ENCODE data around the gene MAK. TPM values are rescaled to one million over a fixed set of nuclear protein-coding genes. Genes with fewer than 3 reads are reported as not detected.

Gene MAK
- total RNA-seq, 2 donors from 2014 or later, result 0.26 TPM; not detected in 1

DNA sequence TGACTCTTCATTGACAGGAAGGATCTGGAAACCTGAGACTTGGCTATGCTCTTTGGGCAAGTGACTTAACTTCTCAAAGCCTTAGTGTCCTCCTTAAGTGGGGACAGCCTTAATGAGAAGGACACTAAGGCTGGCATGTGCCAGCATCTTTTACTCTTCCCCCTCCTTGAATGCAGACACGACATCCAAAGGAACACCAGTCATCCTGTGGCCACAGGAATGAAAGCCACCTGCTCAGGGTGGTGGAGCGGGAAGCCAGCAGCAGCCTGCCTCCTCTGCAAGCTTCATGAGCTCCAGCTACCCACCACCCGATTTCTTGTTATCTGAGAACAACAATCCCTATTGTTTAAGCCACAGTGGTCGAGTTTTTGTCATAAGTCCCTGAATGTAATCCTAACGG is 46.2 kb downstream of the MAK start:
- no peak overlapping the region for H3K4me3 ChIP-seq
- no peaks in the 10 kb centered on the region for H3K4me1 ChIP-seq
- intact Hi-C loops (cut with DNase I), result no loop called here
- H3K36me3 ChIP-seq (replicated peaks in 1 of 2; ENCODE audit: insufficient read depth in 1 of 2, low read depth in 2 of 2), result no peaks in the 10 kb centered on the region
- WGBS, 2 donors, result 70 to 81% methylated on average over 5 of the region's 5 CpGs
- H3K27ac ChIP-seq, result no peak overlapping the region
- no peaks in the 10 kb centered on the region for H3K9me3 ChIP-seq
- DNase-seq, result no peak
- H3K27me3 ChIP-seq, result no peaks in the 10 kb centered on the region
- TF ChIP-seq, protein P1, sequence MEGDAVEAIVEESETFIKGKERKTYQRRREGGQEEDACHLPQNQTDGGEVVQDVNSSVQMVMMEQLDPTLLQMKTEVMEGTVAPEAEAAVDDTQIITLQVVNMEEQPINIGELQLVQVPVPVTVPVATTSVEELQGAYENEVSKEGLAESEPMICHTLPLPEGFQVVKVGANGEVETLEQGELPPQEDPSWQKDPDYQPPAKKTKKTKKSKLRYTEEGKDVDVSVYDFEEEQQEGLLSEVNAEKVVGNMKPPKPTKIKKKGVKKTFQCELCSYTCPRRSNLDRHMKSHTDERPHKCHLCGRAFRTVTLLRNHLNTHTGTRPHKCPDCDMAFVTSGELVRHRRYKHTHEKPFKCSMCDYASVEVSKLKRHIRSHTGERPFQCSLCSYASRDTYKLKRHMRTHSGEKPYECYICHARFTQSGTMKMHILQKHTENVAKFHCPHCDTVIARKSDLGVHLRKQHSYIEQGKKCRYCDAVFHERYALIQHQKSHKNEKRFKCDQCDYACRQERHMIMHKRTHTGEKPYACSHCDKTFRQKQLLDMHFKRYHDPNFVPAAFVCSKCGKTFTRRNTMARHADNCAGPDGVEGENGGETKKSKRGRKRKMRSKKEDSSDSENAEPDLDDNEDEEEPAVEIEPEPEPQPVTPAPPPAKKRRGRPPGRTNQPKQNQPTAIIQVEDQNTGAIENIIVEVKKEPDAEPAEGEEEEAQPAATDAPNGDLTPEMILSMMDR (IDR thresholded peaks at IDR 0.05), result no peak
- TF ChIP-seq POLR2A (IDR thresholded peaks at IDR 0.05), result no peak
- ATAC-seq, result no peak

DNA sequence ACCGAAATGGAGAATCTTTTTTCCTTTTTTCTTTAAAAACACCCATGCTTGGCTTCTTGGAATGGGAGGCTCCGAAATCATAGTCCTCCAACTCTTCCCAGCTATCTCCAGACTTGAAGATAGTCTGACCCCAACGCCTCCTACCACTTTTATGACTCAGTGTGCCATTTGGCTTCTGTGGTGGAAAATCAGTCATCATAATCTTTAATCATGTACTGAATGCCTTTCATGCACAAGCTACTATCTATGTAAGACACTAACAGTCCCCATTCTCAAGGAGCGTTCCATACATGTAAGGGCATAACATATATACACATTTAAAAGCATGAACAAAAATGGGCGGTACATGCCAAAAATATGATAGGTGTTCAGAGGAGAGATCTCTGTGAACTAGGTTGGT is 46.7 kb downstream of the MAK start:
- WGBS, 2 donors, result 94 to 95% methylated on average over 5 of the region's 5 CpGs
- TF ChIP-seq, protein P1 (IDR thresholded peaks at IDR 0.05), result no peak
- no peak for TF ChIP-seq POLR2A (IDR thresholded peaks at IDR 0.05)
- H3K27me3 ChIP-seq, result no peaks in the 10 kb centered on the region
- DNase-seq, result no peak
- no peak overlapping the region for H3K27ac ChIP-seq
- H3K9me3 ChIP-seq, result no peaks in the 10 kb centered on the region
- H3K36me3 ChIP-seq (replicated peaks in 1 of 2; ENCODE audit: insufficient read depth in 1 of 2, low read depth in 2 of 2), result no peaks in the 10 kb centered on the region
- no peaks in the 10 kb centered on the region for H3K4me1 ChIP-seq
- no peak overlapping the region for H3K4me3 ChIP-seq
- intact Hi-C loops (cut with DNase I), result no loop called here
- ATAC-seq, result no peak

DNA sequence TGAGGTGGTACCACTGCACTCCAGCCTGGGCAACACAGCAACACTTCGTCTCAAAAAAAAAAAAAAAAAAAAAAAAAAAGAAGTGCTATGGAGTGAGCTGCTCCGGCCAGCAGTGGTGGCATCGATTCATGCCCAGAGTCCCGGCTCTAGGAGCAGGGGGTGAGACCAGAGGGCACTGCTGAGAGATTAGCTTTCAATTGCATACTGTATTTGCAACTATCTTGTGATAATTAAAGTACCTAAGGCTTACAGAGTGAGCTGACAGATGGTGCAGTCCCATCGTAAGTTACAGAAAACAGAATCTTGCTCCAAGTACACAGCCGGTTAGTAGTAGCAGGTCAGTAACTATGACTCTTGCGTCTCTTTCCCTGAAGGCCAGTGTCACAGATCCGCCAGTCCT is 59.3 kb downstream of the MAK start:
- Histone ChIP-seq H3K27me3 (no peaks in the 10 kb centered on the region), H3K27ac (no peak overlapping the region), H3K36me3 (replicated peaks in 1 of 2; ENCODE audit: insufficient read depth in 1 of 2, low read depth in 2 of 2) (no peaks in the 10 kb centered on the region), H3K4me3 (no peak overlapping the region), H3K4me1 (no peaks in the 10 kb centered on the region), H3K9me3 (no peaks in the 10 kb centered on the region)
- TF ChIP-seq, protein P1 (IDR thresholded peaks at IDR 0.05), result no peak
- no peak for TF ChIP-seq POLR2A (IDR thresholded peaks at IDR 0.05)
- intact Hi-C loops (cut with DNase I), result no loop called here
- 97% methylated on average over 8 of the region's 8 CpGs for WGBS, 2 donors
- DNase-seq (no peak), ATAC-seq (no peak)

DNA sequence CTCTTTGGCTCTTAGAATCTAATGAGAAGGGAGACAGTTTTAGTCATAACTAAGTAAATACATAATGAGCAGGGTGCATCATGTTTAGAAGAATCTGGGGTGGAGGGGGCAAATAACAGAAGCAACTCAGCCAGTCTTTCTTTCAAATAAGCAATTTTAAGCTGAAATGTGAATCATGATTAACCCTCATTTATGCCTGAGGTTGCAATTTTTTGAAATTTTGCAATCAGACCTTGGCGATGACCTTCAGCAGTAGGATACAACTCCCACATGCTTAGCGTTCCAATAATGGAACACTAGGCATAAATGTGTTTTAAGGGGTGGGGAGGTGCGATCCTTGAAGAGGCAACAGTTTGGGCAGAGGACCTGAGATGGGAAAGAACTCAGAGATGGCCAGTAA is 60.1 kb downstream of the MAK start:
- Histone ChIP-seq H3K27me3 (no peaks in the 10 kb centered on the region), H3K4me1 (no peaks in the 10 kb centered on the region), H3K9me3 (no peaks in the 10 kb centered on the region), H3K27ac (no peak overlapping the region), H3K4me3 (no peak overlapping the region), H3K36me3 (replicated peaks in 1 of 2; ENCODE audit: insufficient read depth in 1 of 2, low read depth in 2 of 2) (no peaks in the 10 kb centered on the region)
- DNase-seq (no peak), ATAC-seq (no peak)
- 70 to 74% methylated on average over 3 of the region's 3 CpGs for WGBS, 2 donors
- intact Hi-C loops (cut with DNase I), result no loop called here
- no peak for TF ChIP-seq POLR2A (IDR thresholded peaks at IDR 0.05)
- TF ChIP-seq, protein P1 (IDR thresholded peaks at IDR 0.05), result no peak

DNA sequence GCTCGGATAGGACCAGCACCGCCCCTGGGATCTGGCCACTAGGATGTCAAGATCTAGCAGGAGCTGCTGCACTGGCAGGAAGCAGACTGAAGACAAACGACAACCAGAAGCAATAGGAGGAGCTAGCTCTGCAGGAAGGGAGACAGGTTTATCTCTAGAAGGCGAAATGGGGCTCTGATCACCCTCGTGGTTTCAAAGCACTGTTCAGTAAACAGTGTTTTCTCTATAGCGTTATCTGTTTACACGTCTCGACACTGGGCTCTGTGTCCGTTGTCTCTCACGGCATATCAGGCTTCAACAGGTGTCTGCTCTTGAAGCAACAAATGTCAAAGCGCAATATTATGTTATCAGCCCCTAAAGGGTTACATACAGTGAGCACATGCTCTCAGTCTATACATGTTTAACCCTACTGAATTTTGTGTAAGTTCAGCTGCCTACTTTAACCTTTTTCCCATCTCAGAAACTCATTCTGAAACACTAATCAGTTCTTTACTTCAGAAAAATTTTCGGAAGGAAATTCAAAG is 66.9 kb downstream of the MAK start:
- Histone ChIP-seq H3K36me3 (replicated peaks in 1 of 2; ENCODE audit: insufficient read depth in 1 of 2, low read depth in 2 of 2) (no peaks in the 10 kb centered on the region), H3K4me3 (no peak overlapping the region), H3K27ac (no peak overlapping the region), H3K27me3 (no peaks in the 10 kb centered on the region), H3K4me1 (no peaks in the 10 kb centered on the region), H3K9me3 (no peaks in the 10 kb centered on the region)
- WGBS, 2 donors, result 45 to 59% methylated on average over 12 of the region's 12 CpGs
- intact Hi-C loops (cut with DNase I), result no loop called here
- no peak for DNase-seq
- TF ChIP-seq POLR2A (IDR thresholded peaks at IDR 0.05), result no peak
- TF ChIP-seq, protein P1 (IDR thresholded peaks at IDR 0.05), result no peak
- ATAC-seq, result no peak
